ENCODE data around the gene RMND5B. TPM values are rescaled to one million over a fixed set of nuclear protein-coding genes. Genes with fewer than 3 reads are reported as not detected.

RMND5B gene
- polyA plus RNA-seq, 1 of the 3 experiments (the other 2 are of a cell fraction) = 42.8 TPM

GRCh38 chr5:178162481-178162880 is 31.7 kb downstream of the RMND5B start (continued):
- TF ChIP-seq RCOR1 (IDR thresholded peaks at IDR 0.05; ENCODE audit: low read length) = no peak
- TF ChIP-seq FOXM1 (IDR thresholded peaks at IDR 0.05; ENCODE audit: low read depth) = no peak
- no peak for TF ChIP-seq POLR2AphosphoS5 (IDR thresholded peaks at IDR 0.05; ENCODE audit: low read depth, low read length)
- TF ChIP-seq EZH2phosphoT487 (IDR thresholded peaks at IDR 0.05; ENCODE audit: borderline replicate concordance, low read depth) = no peak
- no peak for TF ChIP-seq RFX5 (IDR thresholded peaks at IDR 0.05; ENCODE audit: low read length)
- no peak for TF ChIP-seq USF2 (IDR thresholded peaks at IDR 0.05; ENCODE audit: borderline replicate concordance, low read depth, low read length)

GRCh38 chr5:178163772-178164735 is 33.2 kb downstream of the RMND5B start:
- DNase-seq = peak; percentile 95
- Histone ChIP-seq H3K36me3 (replicated peaks in 1 of 2; ENCODE audit: control insufficient read depth in 1 of 2, insufficient read depth in 2 of 2, low read length in 1 of 2) (no peaks in the 10 kb centered on the region), H4K20me1 (ENCODE audit: insufficient read depth) (no peaks in the 10 kb centered on the region), H3K79me2 (ENCODE audit: insufficient read depth) (no peaks in the 10 kb centered on the region), H3K4me1 (ENCODE audit: control insufficient read depth in 1 of 2, insufficient read depth in 2 of 2, low read depth in 1 of 2, low read length in 1 of 2) (peaks cover 0 to 8% of the 10 kb centered on the region in 2 experiments; a peak in 1 of 4 replicates), H2AFZ (ENCODE audit: low read depth) (0 out of 2 replicates have a peak overlapping the region, but pooled peaks have one; percentile 74), H3K9me3 (no peaks in the 10 kb centered on the region), H3K27ac (ENCODE audit: low read depth in 2 of 2, low read length in 1 of 2) (no peak overlapping the region), H3K27me3 (ENCODE audit: insufficient read depth) (no peaks in the 10 kb centered on the region), H3F3A (replicated peaks; ENCODE audit: insufficient read depth) (no peaks in the 10 kb centered on the region), H3K9me2 (no peaks in the 10 kb centered on the region), H3K4me3 (ENCODE audit: low read depth in 2 of 2, low read length in 1 of 2) (peak overlapping the region; percentile 10 to 58; a peak in 3 of 4 replicates), H3K4me2 (peak overlapping the region; percentile 78), H3K9ac (no peak overlapping the region)
- peak; percentile 91 for TF ChIP-seq SMC3 (IDR thresholded peaks at IDR 0.05; ENCODE audit: low read depth, low read length)
- peak; percentile 67 for TF ChIP-seq MXI1 (IDR thresholded peaks at IDR 0.05; ENCODE audit: low read depth, low read length)
- peak; percentile 58 for TF ChIP-seq MAX (IDR thresholded peaks at IDR 0.05; ENCODE audit: low read depth)
- no peak for TF ChIP-seq EZH2phosphoT487 (IDR thresholded peaks at IDR 0.05; ENCODE audit: borderline replicate concordance, low read depth)
- no peak for TF ChIP-seq POLR2AphosphoS5 (IDR thresholded peaks at IDR 0.05; ENCODE audit: low read depth, low read length)
- TF ChIP-seq CTCF (IDR thresholded peaks at IDR 0.05) = peak; percentile 94
- peak; percentile 94 for TF ChIP-seq RAD21 (IDR thresholded peaks at IDR 0.05; ENCODE audit: low read length)
- WGBS (ENCODE audit: low lambda C conversion rate) = 28% methylated on average over 11 of the region's 33 CpGs
- POLR2A ChIA-PET = no interaction called here
- CTCF ChIA-PET = interaction anchor here (0.6 to 3.2 kb wide), 15 partner anchors 10 to 226 kb away, joined by 3 to 59 read pairs (median 3); no protein-coding TSS in a partner anchor
